IPS DF 4.7 (cell line): ENCODE data around the gene SLC35F6.
A peak's percentile ranks its signal among the peaks of the same experiment; 100 is the strongest.
"Not testable (repeated sequence)": the region's sequence is repeated elsewhere in the genome, so short reads cannot be mapped to it uniquely, and the experiment has no call there.

Experiments used
- DNase-seq: peaks from one replicate; pipeline ENCODE4 v3.0.0-alpha.2; 2013; ENCODE audit warnings: low spot score; ENCODE audit errors: extremely low read depth

Gene SLC35F6

DNA sequence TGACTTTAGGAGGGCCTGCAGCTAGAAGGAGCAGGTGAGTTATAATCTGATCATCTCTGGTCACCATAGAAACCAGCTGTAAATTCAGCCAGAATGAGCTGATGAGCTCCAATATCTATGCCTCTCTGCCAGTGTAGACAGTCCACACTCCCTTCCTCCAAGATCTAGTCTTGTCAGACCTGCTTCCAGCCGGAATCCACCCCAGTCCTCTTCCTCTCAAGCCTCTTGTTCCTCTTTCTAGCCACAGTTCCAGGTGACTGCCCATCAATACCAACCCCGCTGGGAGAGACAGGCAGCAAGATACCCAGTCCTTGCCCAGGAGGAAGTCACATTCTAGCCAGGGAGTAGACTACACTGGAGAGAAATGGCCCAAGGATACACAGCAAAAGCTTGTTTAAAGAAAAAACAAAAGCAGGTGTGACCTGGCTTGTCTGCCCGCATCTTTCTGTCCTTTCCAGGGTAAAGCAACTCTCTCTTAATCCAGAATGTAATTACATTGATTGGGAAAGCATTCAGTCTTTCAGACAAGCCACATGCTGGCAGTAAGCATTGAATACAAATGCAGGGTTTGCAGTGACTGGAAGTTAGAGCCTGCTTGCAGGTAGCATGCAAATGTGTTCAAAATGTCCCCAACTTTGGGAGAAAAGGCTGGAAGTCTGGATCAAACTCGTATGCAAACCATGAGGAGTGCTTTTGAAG, 9.0 kb upstream of the SLC35F6 start:
- no peak for DNase-seq

GRCh38 chr2:26756337-26756736, 7.7 kb upstream of the SLC35F6 start:
- no peak for DNase-seq

GRCh38 chr2:26757873-26758789, 6.0 kb upstream of the SLC35F6 start:
- peak; percentile 74 for DNase-seq

- DNase-seq, result no peak
Measured at GRCh38 chr2:26758790-26759321, 5.2 kb upstream of the SLC35F6 start.

GRCh38 chr2:26759845-26760244, 4.2 kb upstream of the SLC35F6 start:
- no peak for DNase-seq

DNA sequence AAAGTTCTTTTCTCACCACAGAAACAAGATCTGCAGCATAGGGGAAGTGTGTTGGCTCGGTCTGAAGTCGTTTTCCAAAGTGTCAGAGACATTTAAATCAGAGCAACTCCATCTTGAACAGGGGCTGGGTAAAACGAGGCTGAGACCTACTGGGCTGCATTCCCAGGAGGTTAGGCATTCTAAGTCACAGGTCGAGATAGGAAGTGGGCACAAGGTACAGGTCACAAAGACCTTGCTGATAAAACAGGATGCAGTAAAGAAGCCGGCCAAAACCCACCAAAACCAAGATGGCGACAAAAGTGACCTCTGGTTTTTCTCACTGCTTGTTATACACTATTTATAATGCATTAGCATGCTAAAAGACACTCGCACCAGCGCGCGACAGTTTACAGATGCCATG, 3.1 kb upstream of the SLC35F6 start:
- not testable (repeated sequence) for DNase-seq

GRCh38 chr2:26763019-26763418, 1.1 kb upstream of the SLC35F6 start:
- no peak for DNase-seq

DNA sequence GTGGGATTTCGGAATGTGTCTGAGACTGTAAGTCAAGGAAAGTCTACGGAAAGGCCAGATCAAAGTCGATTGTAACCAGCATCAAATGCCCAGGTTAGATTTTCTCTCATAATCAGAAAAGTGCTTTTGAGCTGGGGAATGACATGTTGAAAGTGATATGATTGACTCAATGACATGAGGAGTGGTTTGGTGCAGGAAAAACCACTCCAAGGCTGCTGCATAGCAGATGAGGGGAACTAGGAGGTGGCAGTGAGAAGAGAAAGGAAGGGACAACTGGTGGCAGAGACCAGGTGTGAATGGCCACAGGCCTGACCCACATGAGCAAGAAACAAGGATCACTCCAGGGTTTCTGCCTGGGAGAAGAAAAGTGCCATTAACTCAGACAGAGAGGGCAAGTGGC, 822 bp downstream of the SLC35F6 start:
- DNase-seq, result no peak

DNA sequence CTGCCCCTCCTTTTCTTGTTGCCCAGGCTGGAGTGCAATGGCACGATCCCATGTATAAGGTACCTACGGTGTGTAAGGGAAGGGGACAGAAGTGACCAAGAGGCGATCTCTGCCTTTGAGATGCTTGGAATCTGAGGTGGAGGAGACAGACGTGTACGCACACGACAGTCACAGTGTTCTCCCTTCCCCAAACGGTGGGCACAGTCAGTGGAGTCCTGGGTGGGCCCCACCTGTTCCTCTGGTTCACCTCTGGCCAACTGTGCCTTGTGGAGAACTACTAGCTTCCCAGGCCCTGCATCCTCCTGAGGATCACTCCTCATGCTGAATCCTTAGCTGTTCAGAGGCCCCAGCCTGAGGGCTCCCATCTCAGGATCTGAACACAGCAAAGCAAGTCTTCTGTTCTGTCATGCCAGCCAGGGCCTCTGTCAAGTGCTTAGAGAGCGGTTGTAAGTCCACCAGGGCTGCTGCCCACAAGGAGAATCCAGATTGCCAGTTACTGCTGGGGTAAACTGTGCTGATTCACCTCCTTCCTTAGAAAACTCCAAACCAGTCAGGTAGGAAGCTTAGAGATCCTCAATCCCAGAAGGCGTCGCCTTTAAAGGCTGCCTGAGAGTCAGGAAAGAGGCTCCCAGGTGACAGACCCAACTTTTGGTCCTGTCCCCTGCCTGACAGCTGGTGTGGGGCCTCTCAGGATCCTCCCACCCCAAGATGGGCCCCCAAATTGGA, 1.6 kb downstream of the SLC35F6 start:
- DNase-seq, result no peak

DNA sequence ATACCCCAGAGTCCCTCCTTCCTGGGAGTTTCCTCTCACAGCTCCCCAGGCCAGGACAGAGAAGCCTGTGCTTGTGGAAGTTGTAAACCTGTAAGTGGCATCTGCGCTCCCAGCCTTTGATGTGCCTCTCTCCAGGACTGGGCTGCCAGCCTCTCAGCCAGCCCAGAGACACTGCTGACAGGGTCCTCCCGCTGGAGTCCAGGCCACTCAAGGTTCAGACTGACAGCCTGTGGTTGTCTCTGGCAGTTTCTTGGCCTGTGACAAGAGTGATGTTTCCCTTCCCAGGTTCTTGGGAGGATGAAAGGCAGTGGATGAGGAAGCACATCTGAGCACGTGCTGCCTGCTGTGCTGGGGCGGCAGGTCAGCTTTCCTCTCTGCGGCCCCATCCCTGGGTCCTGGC, 3.0 kb downstream of the SLC35F6 start:
- DNase-seq, result no peak

DNA sequence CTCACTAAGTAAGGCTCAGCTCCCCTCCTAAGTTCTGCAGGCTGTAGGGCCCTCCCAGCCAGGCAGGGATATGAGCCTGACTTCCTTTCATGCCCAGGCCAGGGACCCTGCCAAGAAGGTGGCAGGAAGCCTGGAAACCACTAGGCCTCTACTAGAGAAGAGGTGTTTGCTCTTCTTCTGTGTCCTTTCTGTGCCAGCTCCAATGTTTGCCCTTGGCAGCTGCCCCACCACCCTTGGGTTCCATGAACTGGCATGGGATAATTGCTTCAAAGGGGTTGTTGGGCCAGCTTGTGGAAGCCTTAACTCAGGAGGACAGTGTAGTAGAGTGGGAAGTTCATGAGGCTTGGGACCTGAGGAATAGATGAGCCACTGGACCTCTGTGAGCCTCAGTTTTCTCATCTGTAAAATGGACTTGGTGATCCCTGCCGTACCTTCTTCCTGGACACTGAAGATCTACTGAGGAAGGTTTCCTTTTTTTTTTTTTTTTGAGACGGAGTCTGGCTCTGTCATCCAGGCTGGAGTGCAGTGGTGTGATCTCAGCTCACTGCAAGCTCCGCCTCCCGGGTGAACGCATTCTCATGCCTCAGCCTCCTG, 3.9 kb downstream of the SLC35F6 start:
- DNase-seq, result no peak

DNA sequence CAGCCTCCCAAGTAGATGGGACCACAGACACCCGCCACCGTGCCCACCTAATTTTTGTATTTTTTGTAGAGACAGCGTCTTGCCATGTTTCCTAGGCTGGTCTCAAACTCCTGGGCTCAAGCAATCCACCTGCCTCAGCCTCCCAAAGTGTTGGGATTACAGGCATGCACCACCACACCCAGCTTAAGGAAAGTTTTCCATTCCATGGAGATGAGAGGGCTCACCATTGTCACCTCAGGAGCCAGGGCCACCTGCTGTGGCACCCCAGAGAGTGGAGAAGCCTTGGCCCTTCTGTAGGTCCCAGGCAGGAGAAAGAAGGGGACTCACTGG, 4.6 kb downstream of the SLC35F6 start:
- no peak for DNase-seq

- no peak for DNase-seq
Measured at GRCh38 chr2:26769089-26769761, 5.1 kb downstream of the SLC35F6 start.

DNA sequence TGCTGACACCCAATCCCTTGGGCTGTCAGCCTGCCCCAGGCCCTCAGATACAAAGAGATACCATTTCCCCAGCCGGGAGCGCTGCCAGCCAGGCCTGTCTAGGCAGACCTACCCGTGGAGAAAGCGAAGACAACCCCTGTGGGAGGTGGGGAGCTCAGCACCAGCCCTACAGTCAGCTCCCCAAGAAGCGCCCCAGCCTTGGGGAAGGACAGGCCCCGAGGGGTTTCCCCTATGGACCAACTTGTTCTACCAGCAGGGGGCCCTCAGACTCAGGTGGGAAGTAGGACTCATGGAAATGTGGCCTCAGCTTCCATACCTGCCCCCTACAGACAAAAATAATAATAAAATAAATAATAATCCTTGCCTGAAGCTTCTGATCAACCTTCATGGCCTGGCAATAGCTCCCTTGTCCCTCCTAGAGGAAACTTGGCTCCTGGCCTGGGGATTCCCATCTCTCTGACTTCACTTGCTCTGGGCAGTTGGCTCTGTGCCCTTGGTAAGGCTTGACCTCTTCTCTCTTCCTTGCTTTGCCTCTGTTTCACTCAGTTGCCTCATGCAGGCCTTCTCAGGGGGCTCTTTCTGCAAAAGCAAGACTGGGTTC, 7.0 kb downstream of the SLC35F6 start:
- DNase-seq, result no peak

DNA sequence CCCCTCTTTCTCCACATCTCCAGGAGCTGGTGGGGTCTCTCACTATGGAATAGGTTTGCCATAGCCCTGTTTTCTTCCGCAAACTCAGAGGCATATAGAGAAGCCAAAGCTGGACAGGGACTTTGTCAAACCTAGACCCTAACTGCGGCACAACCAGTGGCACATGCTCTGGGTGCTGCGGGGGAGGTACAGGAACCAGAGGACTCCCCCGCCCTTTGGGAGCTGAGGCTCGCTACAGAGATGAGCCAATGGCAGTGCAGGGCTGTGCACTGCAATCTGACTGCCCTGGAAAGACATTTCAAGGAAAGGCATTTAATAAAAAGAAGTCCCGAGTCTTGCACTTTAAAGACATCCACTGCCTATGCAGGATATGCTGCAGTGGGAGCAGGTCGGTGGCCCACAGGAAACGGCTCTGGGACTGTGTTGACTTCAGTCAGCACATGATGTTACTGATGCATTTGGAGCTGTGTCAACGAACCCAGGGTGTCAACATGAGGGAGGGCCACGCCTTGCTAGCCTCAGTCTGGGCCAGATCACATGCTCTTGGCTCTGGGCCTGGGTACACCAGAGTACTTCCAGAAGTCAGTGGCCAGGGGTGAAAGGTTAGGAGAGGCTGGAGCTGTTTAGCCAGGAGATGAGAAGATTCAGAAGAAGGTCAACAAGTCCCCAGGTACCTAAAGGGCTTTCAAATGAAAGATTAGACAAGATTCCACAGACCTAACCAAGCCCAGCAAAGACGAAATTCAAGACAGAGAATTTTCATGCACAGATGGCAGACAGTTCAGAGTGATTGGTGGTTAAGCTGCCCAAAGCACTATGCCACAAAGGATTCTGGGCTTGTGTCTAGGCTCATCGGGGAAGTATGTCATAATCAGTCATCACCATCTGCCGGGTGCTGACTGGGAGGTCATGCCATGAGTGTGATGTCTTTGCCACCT, 8.2 kb downstream of the SLC35F6 start:
- DNase-seq, result no peak

DNA sequence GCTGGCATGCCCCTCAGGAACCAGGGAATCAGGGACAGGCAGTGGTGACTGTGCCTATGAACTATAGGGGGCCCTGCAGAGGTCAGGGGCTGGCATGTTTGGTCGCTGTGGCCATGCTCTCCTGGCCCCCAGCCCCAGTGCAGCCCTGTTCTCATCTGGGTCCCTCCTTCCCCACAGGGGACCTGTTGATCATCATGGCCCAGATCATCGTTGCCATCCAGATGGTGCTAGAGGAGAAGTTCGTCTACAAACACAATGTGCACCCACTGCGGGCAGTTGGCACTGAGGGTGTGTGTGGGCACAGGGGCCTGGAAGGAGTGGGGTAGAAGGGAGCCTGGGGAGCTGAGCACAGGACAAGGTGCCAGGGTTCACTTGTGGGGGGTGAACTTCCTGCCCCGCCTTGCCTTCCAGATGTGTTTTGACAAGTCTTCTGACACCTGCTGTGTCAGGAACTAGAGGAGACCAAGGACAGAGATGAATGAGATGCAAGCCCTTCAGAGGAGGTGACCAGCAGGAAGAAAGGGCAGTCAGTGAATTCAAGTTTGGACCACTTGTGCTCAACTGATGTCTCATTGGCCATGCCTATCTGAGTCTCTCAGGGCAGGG, 12.2 kb downstream of the SLC35F6 start:
- DNase-seq, result no peak

DNA sequence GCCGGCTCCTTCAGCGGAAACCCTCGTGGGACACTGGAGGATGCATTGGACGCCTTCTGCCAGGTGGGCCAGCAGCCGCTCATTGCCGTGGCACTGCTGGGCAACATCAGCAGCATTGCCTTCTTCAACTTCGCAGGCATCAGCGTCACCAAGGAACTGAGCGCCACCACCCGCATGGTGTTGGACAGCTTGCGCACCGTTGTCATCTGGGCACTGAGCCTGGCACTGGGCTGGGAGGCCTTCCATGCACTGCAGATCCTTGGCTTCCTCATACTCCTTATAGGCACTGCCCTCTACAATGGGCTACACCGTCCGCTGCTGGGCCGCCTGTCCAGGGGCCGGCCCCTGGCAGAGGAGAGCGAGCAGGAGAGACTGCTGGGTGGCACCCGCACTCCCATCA, 14.0 kb downstream of the SLC35F6 start:
- DNase-seq, result no peak

DNA sequence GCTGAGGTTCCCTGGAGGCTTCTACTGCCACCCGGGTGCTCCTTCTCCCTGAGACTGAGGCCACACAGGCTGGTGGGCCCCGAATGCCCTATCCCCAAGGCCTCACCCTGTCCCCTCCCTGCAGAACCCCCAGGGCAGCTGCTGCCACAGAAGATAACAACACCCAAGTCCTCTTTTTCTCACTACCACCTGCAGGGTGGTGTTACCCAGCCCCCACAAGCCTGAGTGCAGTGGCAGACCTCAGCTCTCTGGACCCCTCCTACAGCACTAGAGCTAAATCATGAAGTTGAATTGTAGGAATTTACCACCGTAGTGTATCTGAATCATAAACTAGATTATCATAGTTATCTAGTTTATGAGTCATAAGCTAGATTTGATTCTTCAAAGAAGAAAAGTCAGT, 14.4 kb downstream of the SLC35F6 start:
- no peak for DNase-seq

DNA sequence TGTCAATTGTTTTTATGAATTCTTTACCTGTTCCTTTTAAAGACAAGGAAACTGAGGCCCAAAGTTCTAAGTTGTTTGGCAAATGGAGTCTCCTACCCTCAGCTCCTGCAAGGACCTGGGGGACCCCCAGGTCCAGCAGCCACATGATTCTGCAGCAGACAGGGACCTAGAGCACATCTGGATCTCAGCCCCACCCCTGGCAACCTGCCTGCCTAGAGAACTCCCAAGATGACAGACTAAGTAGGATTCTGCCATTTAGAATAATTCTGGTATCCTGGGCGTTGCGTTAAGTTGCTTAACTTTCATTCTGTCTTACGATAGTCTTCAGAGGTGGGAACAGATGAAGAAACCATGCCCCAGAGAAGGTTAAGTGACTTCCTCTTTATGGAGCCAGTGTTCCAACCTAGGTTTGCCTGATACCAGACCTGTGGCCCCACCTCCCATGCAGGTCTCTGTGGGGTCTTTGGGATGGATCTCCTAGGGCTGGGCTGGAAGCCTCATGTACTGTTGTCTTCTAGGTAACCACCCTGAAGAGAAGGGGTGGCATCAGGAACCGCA, 16.2 kb downstream of the SLC35F6 start:
- no peak for DNase-seq
